ENCODE measurements around the gene MVK.

Gene MVK

GRCh38 chr12:109540526-109541412, 32.8 kb upstream of the MVK start:
- H3K9me3 Mint-ChIP-seq: no peaks in the 10 kb centered on the region
- no peak for DNase-seq
- no peak overlapping the region for H3K4me3 Mint-ChIP-seq
- peaks cover 3% of the 10 kb centered on the region for H3K27me3 Mint-ChIP-seq
- peaks cover 5% of the 10 kb centered on the region for H3K4me1 Mint-ChIP-seq
- ATAC-seq: no peak
- H3K27ac Mint-ChIP-seq: peak overlapping the region in 1 of 2 donors; percentile 86

- H3K9me3 Mint-ChIP-seq: no peaks in the 10 kb centered on the region
These were observed 32.2 kb upstream of the MVK start for GRCh38 chr12:109541413-109541726.

GRCh38 chr12:109542014-109542413, 31.6 kb upstream of the MVK start:
- H3K4me1 Mint-ChIP-seq: peaks cover 5% of the 10 kb centered on the region
- ATAC-seq: no peak
- H3K27ac Mint-ChIP-seq: no peak overlapping the region
- no peak for DNase-seq
- peaks cover 15% of the 10 kb centered on the region for H3K27me3 Mint-ChIP-seq
- H3K4me3 Mint-ChIP-seq: no peak overlapping the region
- H3K9me3 Mint-ChIP-seq: no peaks in the 10 kb centered on the region

More at GRCh38 chr12:109541413-109541726, 32.2 kb upstream of the MVK start:
- no peak for DNase-seq
- Mint-ChIP-seq H3K27ac (no peak overlapping the region), H3K27me3 (peaks cover 9% of the 10 kb centered on the region), H3K4me1 (peaks cover 5% of the 10 kb centered on the region), H3K4me3 (no peak overlapping the region)
- ATAC-seq: no peak

GRCh38 chr12:109542876-109543275, 30.7 kb upstream of the MVK start:
- Mint-ChIP-seq H3K9me3 (no peaks in the 10 kb centered on the region), H3K27ac (no peak overlapping the region), H3K27me3 (peaks cover 24% of the 10 kb centered on the region), H3K4me1 (peaks cover 5% of the 10 kb centered on the region), H3K4me3 (no peak overlapping the region)
- ATAC-seq (no peak), DNase-seq (no peak)

- Mint-ChIP-seq H3K9me3 (no peaks in the 10 kb centered on the region), H3K27ac (no peak overlapping the region), H3K4me1 (peaks cover 5% of the 10 kb centered on the region), H3K27me3 (peaks cover 37% of the 10 kb centered on the region), H3K4me3 (no peak overlapping the region)
- no peak for ATAC-seq
- no peak for DNase-seq
These were observed 28.6 kb upstream of the MVK start for GRCh38 chr12:109544955-109545531.

- no peak for DNase-seq
- Mint-ChIP-seq H3K27me3 (peaks cover 39% of the 10 kb centered on the region), H3K9me3 (no peaks in the 10 kb centered on the region), H3K27ac (no peak overlapping the region), H3K4me3 (no peak overlapping the region), H3K4me1 (peaks cover 5% of the 10 kb centered on the region)
- ATAC-seq: no peak
These were observed 27.8 kb upstream of the MVK start for GRCh38 chr12:109545826-109546225.

- DNase-seq (no peak), ATAC-seq (no peak)
- Mint-ChIP-seq H3K9me3 (no peaks in the 10 kb centered on the region), H3K4me1 (peaks cover 7% of the 10 kb centered on the region), H3K4me3 (no peak overlapping the region), H3K27me3 (peaks cover 39% of the 10 kb centered on the region), H3K27ac (peak overlapping the region in 1 of 2 donors; percentile 77)
These were observed 26.3 kb upstream of the MVK start for GRCh38 chr12:109547286-109547685.

- H3K27ac Mint-ChIP-seq: peak overlapping the region in 1 of 2 donors; percentile 38
- no peak for ATAC-seq
- no peak overlapping the region for H3K4me3 Mint-ChIP-seq
- peaks cover 11% of the 10 kb centered on the region for H3K4me1 Mint-ChIP-seq
- no peak for DNase-seq
- H3K9me3 Mint-ChIP-seq: no peaks in the 10 kb centered on the region
- peaks cover 39% of the 10 kb centered on the region for H3K27me3 Mint-ChIP-seq
These were observed 25.3 kb upstream of the MVK start for GRCh38 chr12:109548258-109548657.

GRCh38 chr12:109549613-109550270, 23.9 kb upstream of the MVK start:
- no peak for DNase-seq
- peaks cover 39% of the 10 kb centered on the region for H3K27me3 Mint-ChIP-seq
- ATAC-seq: no peak
- H3K4me1 Mint-ChIP-seq: peaks cover 11% of the 10 kb centered on the region
- no peak overlapping the region for H3K27ac Mint-ChIP-seq
- H3K9me3 Mint-ChIP-seq: no peaks in the 10 kb centered on the region
- no peak overlapping the region for H3K4me3 Mint-ChIP-seq

GRCh38 chr12:109550281-109550680, 23.3 kb upstream of the MVK start:
- Mint-ChIP-seq H3K4me3 (no peak overlapping the region), H3K4me1 (peaks cover 6% of the 10 kb centered on the region), H3K27me3 (peaks cover 39% of the 10 kb centered on the region), H3K27ac (no peak overlapping the region), H3K9me3 (no peaks in the 10 kb centered on the region)
- no peak for ATAC-seq
- DNase-seq: no peak

GRCh38 chr12:109551108-109551507, 22.5 kb upstream of the MVK start:
- Mint-ChIP-seq H3K27ac (no peak overlapping the region), H3K27me3 (peaks cover 33% of the 10 kb centered on the region), H3K4me3 (no peak overlapping the region), H3K4me1 (peaks cover 5% of the 10 kb centered on the region), H3K9me3 (no peaks in the 10 kb centered on the region)
- DNase-seq (no peak), ATAC-seq (no peak)

- peaks cover 5% of the 10 kb centered on the region for H3K4me1 Mint-ChIP-seq
- DNase-seq (no peak), ATAC-seq (no peak)
- H3K4me3 Mint-ChIP-seq: no peak overlapping the region
- no peaks in the 10 kb centered on the region for H3K9me3 Mint-ChIP-seq
- H3K27ac Mint-ChIP-seq: no peak overlapping the region
- peaks cover 14% of the 10 kb centered on the region for H3K27me3 Mint-ChIP-seq
These were observed 20.6 kb upstream of the MVK start for GRCh38 chr12:109552971-109553370.

- Mint-ChIP-seq H3K9me3 (no peaks in the 10 kb centered on the region), H3K27ac (no peak overlapping the region), H3K4me3 (no peak overlapping the region), H3K27me3 (peaks cover 9% of the 10 kb centered on the region), H3K4me1 (peaks cover 5% of the 10 kb centered on the region)
- DNase-seq: no peak
- no peak for ATAC-seq
These were observed 20.1 kb upstream of the MVK start for GRCh38 chr12:109553483-109553882.

GRCh38 chr12:109553906-109554500, 19.6 kb upstream of the MVK start:
- ATAC-seq: no peak
- Mint-ChIP-seq H3K27me3 (peaks cover 6% of the 10 kb centered on the region), H3K4me1 (peaks cover 5% of the 10 kb centered on the region), H3K27ac (no peak overlapping the region), H3K9me3 (no peaks in the 10 kb centered on the region), H3K4me3 (no peak overlapping the region)
- no peak for DNase-seq

- DNase-seq (no peak), ATAC-seq (no peak)
- Mint-ChIP-seq H3K27me3 (peaks cover 5% of the 10 kb centered on the region), H3K4me3 (no peak overlapping the region), H3K4me1 (peaks cover 5% of the 10 kb centered on the region), H3K27ac (no peak overlapping the region), H3K9me3 (no peaks in the 10 kb centered on the region)
These were observed 18.8 kb upstream of the MVK start for GRCh38 chr12:109554761-109555160.

All from stimulated activated naive CD8-positive, alpha-beta T cell treated with anti-CD3 and anti-CD28 coated beads, Interleukin-15, amount 100 ng/mL, for 72 hours (primary cell).